ENCODE data around the gene ZBTB7B.

GRCh38 chr1:155048449-155049334 lies 46.1 kb downstream of the ZBTB7B start:
- TF ChIP-seq SIN3A (IDR thresholded peaks at IDR 0.05; ENCODE audit: borderline replicate concordance, insufficient read depth, low read length): no peak
- no peak for TF ChIP-seq POLR2AphosphoS5 (IDR thresholded peaks at IDR 0.05; ENCODE audit: low read depth, low read length)
